ENCODE data around the gene CALN1.

The CALN1 gene

GRCh38 chr7:71857338-71857737 lies 554.8 kb downstream of the CALN1 start:
- no peak overlapping the region for H3K4me3 ChIP-seq (ENCODE audit: low read depth, low read length)
- DNase-seq (ENCODE audit: low read depth): no peak
- TF ChIP-seq CTCF (IDR thresholded peaks at IDR 0.05; ENCODE audit: low read depth, low read length, missing control alignments): no peak
- in situ Hi-C loops (cut with HindIII; ENCODE audit: low sequenced_read_pairs): no loop called here

- no peak for TF ChIP-seq CTCF (IDR thresholded peaks at IDR 0.05; ENCODE audit: low read depth, low read length, missing control alignments)
- no peak for DNase-seq (ENCODE audit: low read depth)
- H3K4me3 ChIP-seq (ENCODE audit: low read depth, low read length): no peak overlapping the region
- in situ Hi-C loops (cut with HindIII; ENCODE audit: low sequenced_read_pairs): no loop called here
Observed at GRCh38 chr7:71854546-71855397, 557.4 kb downstream of the CALN1 start.

DNA sequence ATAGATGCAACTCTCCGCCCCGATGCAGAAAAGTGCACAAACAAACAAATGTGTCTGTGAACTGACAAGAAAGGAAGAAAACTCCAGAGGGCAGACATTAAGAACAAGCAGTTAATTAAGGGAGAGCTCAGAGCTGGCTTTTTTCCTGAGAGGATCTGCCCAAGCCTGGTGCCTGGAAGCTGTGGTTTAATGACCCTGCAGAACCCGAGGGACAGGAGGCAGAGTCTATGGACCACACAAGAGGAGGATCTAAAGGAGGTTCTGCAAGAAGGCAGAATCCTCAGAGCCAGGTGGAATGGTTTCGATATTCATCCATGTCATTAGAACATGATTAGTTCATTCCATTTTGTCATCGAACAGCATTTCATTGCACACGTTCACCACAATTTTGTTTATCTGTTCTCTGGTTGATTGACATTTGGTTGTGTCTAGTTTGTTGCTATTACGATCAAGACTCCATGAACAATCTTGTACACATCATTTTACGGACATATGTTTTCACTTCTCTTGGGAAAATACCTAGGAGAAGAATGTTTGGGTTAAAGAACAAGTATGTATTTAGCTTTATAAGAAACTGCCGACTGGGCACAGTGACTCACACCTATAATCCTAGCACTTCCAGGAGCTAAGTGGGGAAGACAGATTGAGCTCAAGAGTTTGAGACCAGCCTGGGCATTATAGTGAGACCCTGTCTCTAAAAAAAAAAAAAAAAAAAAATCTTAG lies 560.2 kb downstream of the CALN1 start:
- DNase-seq (ENCODE audit: low read depth): no peak
- in situ Hi-C loops (cut with HindIII; ENCODE audit: low sequenced_read_pairs): no loop called here
- no peak overlapping the region for H3K4me3 ChIP-seq (ENCODE audit: low read depth, low read length)
- no peak for TF ChIP-seq CTCF (IDR thresholded peaks at IDR 0.05; ENCODE audit: low read depth, low read length, missing control alignments)

DNA sequence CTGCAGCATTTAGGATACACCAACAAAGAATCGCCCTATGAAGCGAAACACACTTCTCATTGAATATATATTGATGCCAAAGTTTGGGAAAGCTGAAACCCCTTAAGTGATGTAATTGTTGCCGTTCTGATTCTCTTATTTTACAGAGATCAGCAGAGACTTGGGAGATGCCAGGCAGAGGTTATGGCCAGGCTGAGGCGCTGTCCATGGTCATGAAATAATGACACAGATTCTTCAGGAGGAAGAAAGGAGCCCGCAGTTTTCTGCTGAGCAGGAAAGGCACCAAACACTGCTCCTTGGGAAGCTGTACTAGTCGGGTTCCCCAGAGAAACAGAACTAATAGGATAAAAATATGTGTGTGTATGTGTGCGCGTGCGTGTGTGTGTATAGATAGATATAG lies 566.0 kb downstream of the CALN1 start:
- no peak for TF ChIP-seq CTCF (IDR thresholded peaks at IDR 0.05; ENCODE audit: low read depth, low read length, missing control alignments)
- in situ Hi-C loops (cut with HindIII; ENCODE audit: low sequenced_read_pairs): no loop called here
- DNase-seq (ENCODE audit: low read depth): no peak

GRCh38 chr7:71843676-71844075 lies 568.5 kb downstream of the CALN1 start:
- no peak for TF ChIP-seq CTCF (IDR thresholded peaks at IDR 0.05; ENCODE audit: low read depth, low read length, missing control alignments)

More for the DNA sequence above, 566.0 kb downstream of the CALN1 start:
- H3K4me3 ChIP-seq (ENCODE audit: low read depth, low read length): no peak overlapping the region

DNA sequence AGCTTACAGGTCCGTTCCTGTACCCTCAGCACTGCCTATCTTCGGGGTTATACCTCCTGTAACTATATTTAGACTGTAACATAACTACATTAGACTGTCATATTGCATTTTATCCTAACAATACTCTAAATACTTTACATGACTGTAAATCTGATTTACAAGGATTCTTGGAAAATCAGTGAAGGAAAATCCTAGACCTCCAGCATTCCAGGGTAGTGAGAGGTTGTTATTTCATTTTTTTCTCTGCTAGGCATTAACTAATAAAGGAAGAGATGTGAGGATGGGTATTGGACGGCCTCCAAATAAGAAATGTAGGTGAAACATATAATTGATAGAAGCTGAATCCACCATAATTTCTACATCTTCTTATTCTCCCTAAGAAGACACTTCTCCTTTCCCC lies 569.4 kb downstream of the CALN1 start:
- in situ Hi-C loops (cut with HindIII; ENCODE audit: low sequenced_read_pairs): no loop called here
- no peak for DNase-seq (ENCODE audit: low read depth)
- TF ChIP-seq CTCF (IDR thresholded peaks at IDR 0.05; ENCODE audit: low read depth, low read length, missing control alignments): no peak
- H3K4me3 ChIP-seq (ENCODE audit: low read depth, low read length): no peak overlapping the region

More at GRCh38 chr7:71843676-71844075, 568.5 kb downstream of the CALN1 start:
- in situ Hi-C loops (cut with HindIII; ENCODE audit: low sequenced_read_pairs): no loop called here
- no peak overlapping the region for H3K4me3 ChIP-seq (ENCODE audit: low read depth, low read length)
- no peak for DNase-seq (ENCODE audit: low read depth)

Measured in astrocyte of the cerebellum (primary cell).